ENCODE data around the gene PCDHAC1. TPM values are rescaled to one million over a fixed set of nuclear protein-coding genes. Genes with fewer than 3 reads are reported as not detected.

PCDHAC1 gene
- total RNA-seq, 4 donors from 2014 or later, result 1.7 to 5.4 (median 4.4) TPM

DNA sequence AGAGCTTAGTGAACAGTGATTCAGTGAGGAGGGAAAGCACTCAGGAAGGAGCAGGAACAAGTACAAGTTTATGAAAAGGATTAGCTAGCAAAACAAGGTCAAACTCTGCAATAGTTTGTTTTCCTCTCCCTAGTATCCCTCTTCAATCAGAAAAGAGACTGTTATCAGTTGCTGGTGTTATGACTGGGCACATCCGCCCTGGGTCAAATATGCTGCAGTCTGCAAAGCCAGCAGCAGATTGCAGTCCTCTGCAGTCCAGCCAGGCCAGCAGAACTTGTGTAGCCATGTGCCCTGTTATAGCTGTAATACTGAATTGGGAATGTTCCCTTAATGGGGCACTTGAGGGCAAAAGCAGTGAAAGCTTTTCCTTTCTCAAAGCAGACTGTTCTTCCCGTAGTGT is 52.2 kb downstream of the PCDHAC1 start:
- no peak for DNase-seq (ENCODE audit: extremely low spot score)
- H3K27me3 ChIP-seq, result no peaks in the 10 kb centered on the region
- no peak overlapping the region for H3K27ac ChIP-seq (replicated peaks in 1 of 4)
- H3K4me3 ChIP-seq, result no peak overlapping the region
- peaks cover 0 to 6% (median 0%) of the 10 kb centered on the region in 4 donors for H3K36me3 ChIP-seq
- TF ChIP-seq, protein P1, sequence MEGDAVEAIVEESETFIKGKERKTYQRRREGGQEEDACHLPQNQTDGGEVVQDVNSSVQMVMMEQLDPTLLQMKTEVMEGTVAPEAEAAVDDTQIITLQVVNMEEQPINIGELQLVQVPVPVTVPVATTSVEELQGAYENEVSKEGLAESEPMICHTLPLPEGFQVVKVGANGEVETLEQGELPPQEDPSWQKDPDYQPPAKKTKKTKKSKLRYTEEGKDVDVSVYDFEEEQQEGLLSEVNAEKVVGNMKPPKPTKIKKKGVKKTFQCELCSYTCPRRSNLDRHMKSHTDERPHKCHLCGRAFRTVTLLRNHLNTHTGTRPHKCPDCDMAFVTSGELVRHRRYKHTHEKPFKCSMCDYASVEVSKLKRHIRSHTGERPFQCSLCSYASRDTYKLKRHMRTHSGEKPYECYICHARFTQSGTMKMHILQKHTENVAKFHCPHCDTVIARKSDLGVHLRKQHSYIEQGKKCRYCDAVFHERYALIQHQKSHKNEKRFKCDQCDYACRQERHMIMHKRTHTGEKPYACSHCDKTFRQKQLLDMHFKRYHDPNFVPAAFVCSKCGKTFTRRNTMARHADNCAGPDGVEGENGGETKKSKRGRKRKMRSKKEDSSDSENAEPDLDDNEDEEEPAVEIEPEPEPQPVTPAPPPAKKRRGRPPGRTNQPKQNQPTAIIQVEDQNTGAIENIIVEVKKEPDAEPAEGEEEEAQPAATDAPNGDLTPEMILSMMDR (IDR thresholded peaks at IDR 0.05), result no peak
- no peak for TF ChIP-seq POLR2A (IDR thresholded peaks at IDR 0.05; ENCODE audit: low read depth)
- TF ChIP-seq EP300 (IDR thresholded peaks at IDR 0.05), result no peak
- no peak for TF ChIP-seq POLR2AphosphoS5 (IDR thresholded peaks at IDR 0.05)
- 62% methylated on average over 2 of the region's 2 CpGs for WGBS
- H3K9me3 ChIP-seq, result no peaks in the 10 kb centered on the region
- intact Hi-C loops (cut with DNase I), result no loop called here
- H3K4me1 ChIP-seq, result peaks cover 0 to 5% (median 0%) of the 10 kb centered on the region in 4 donors

DNA sequence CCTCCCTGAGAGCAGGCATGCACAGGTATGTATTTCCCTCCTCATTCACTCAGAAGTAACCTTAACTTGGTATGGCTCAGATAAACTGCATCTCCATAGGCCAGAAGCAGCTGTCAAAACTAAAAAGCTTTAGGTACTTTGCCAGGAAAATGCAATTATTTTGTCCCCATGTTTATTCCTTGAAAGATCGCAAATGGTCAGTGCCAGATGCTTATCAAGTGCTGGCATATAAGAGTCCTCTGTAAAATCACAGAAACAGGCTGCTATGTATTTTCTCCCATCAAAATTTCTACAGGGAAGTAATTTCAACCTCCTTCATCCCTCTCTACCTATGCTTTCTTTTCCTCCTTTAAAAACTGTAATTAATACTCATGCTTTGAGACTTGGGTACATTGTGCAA is 52.9 kb downstream of the PCDHAC1 start:
- TF ChIP-seq EP300 (IDR thresholded peaks at IDR 0.05) (no peak), POLR2AphosphoS5 (IDR thresholded peaks at IDR 0.05) (no peak), POLR2A (IDR thresholded peaks at IDR 0.05; ENCODE audit: low read depth) (no peak)
- TF ChIP-seq, protein P1 (IDR thresholded peaks at IDR 0.05), result no peak
- Histone ChIP-seq H3K27me3 (no peaks in the 10 kb centered on the region), H3K4me1 (no peaks in the 10 kb centered on the region), H3K36me3 (peaks cover 0 to 6% (median 0%) of the 10 kb centered on the region in 4 donors), H3K4me3 (no peak overlapping the region), H3K9me3 (no peaks in the 10 kb centered on the region), H3K27ac (replicated peaks in 1 of 4) (no peak overlapping the region)
- 73% methylated on average over 1 of the region's 1 CpG for WGBS
- no peak for DNase-seq (ENCODE audit: extremely low spot score)
- intact Hi-C loops (cut with DNase I), result no loop called here

Small RNAs within 50 kb of the gene (small RNA-seq; reads per million reads assigned to genes)
- 0 reads per million in 3 donors for gene AC010223.1

Other genes with a start within 250 kb of the PCDHAC1 start
- gene HARS1, start 234.9 kb upstream of the PCDHAC1 start, total RNA-seq, result 10 to 100 TPM; 45.7 to 68.7 (median 59.9) TPM
- 10 to 100 TPM; 19.1 to 22.2 (median 19.2) TPM for gene HARS2, start 234.8 kb upstream of the PCDHAC1 start, total RNA-seq
- 10 to 100 TPM; 30.8 to 45.1 (median 38.0) TPM for gene ZMAT2, start 225.9 kb upstream of the PCDHAC1 start, total RNA-seq
- not detected for gene PCDHA1, start 140.2 kb upstream of the PCDHAC1 start, total RNA-seq
- under 1 TPM in 3 of 4 donors, not detected in 1; 0.13 to 0.42 (median 0.34) TPM for gene PCDHA2, start 131.4 kb upstream of the PCDHAC1 start, total RNA-seq
- 1 to 10 TPM in 3 of 4 donors, under 1 TPM in 1; 0.17 to 1.9 (median 1.2) TPM for gene PCDHA3, start 125.2 kb upstream of the PCDHAC1 start, total RNA-seq
- gene PCDHA4, start 119.2 kb upstream of the PCDHAC1 start, total RNA-seq, result 1 to 10 TPM in 1 of 4 donors, under 1 TPM in 3; 0.45 to 1.1 (median 0.66) TPM
- under 1 TPM; 0.17 to 0.69 (median 0.30) TPM for gene PCDHA5, start 104.7 kb upstream of the PCDHAC1 start, total RNA-seq
- under 1 TPM; 0.33 to 0.97 (median 0.76) TPM for gene PCDHA6, start 98.3 kb upstream of the PCDHAC1 start, total RNA-seq
- 1 to 10 TPM in 1 of 4 donors, under 1 TPM in 3; 0.17 to 1.0 (median 0.37) TPM for gene PCDHA7, start 92.0 kb upstream of the PCDHAC1 start, total RNA-seq
- under 1 TPM in 2 of 4 donors, not detected in 2; 0.29 to 0.83 TPM for gene PCDHA8, start 85.1 kb upstream of the PCDHAC1 start, total RNA-seq
- under 1 TPM; under 0.01 to 0.42 (median 0.15) TPM for gene PCDHA9, start 77.9 kb upstream of the PCDHAC1 start, total RNA-seq
- 1 to 10 TPM in 2 of 4 donors, under 1 TPM in 2; 0.33 to 1.6 (median 1.0) TPM for gene PCDHA10, start 70.4 kb upstream of the PCDHAC1 start, total RNA-seq
- under 1 TPM; 0.17 to 0.69 (median 0.34) TPM for gene PCDHA11, start 57.3 kb upstream of the PCDHAC1 start, total RNA-seq
- 1 to 10 TPM in 3 of 4 donors, under 1 TPM in 1; 0.66 to 4.8 (median 2.5) TPM for gene PCDHA12, start 51.0 kb upstream of the PCDHAC1 start, total RNA-seq
- 1 to 10 TPM in 1 of 4 donors, under 1 TPM in 3; 0.39 to 2.1 (median 0.76) TPM for gene PCDHA13, start 44.2 kb upstream of the PCDHAC1 start, total RNA-seq
- 10 to 100 TPM in 3 of 4 donors, 1 to 10 TPM in 1; 8.8 to 26.6 (median 18.0) TPM for gene PCDHAC2, start 40.2 kb downstream of the PCDHAC1 start, total RNA-seq
- not detected for gene PCDHB1, start 125.1 kb downstream of the PCDHAC1 start, total RNA-seq
- gene PCDHB2, start 168.3 kb downstream of the PCDHAC1 start, total RNA-seq, result 1 to 10 TPM; 2.1 to 3.2 (median 2.8) TPM
- 1 to 10 TPM in 3 of 4 donors, under 1 TPM in 1; 0.83 to 2.3 (median 1.2) TPM for gene PCDHB3, start 174.2 kb downstream of the PCDHAC1 start, total RNA-seq
- gene PCDHB4, start 195.5 kb downstream of the PCDHAC1 start, total RNA-seq, result 1 to 10 TPM; 1.2 to 5.1 (median 3.8) TPM
- 1 to 10 TPM; 3.6 to 7.4 (median 4.0) TPM for gene PCDHB5, start 208.9 kb downstream of the PCDHAC1 start, total RNA-seq
- 1 to 10 TPM in 1 of 4 donors, under 1 TPM in 3; 0.46 to 1.1 (median 0.83) TPM for gene PCDHB6, start 223.8 kb downstream of the PCDHAC1 start, total RNA-seq
- 1 to 10 TPM; 1.1 to 2.9 (median 2.5) TPM for gene PCDHB7, start 246.3 kb downstream of the PCDHAC1 start, total RNA-seq